ENCODE measurements around the gene SKIC8.

DNA sequence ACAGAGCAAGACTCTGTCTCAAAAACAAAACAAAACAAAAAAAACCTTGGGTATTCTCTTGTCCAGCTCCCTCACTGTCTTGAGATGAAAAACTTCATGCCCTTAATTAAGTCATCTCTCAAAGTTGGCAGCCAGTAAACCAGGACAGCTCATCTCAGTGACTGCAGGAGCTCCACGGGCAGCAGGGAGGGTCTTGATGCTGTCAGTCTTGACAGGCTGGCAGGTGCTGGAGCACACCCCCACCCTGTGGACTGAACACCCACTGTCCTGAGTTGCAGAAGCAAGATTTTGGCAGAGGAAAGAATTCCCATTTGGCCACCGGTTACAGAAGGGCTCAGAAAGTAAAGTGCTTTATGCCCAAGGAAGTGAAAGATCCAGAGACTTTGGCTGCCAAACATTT is 27.1 kb downstream of the SKIC8 start:
- no peak for TF ChIP-seq CTCF (IDR thresholded peaks at IDR 0.05; ENCODE audit: low read depth, low read length)
- no peak for TF ChIP-seq EZH2phosphoT487 (IDR thresholded peaks at IDR 0.05; ENCODE audit: low read depth)

All from OCI-LY3 (cell line).